ENCODE results near the gene WFDC9.
"Not testable (repeated sequence)": the region's sequence is repeated elsewhere in the genome, so short reads cannot be mapped to it uniquely, and the experiment has no call there.

Gene WFDC9

GRCh38 chr20:45589725-45590124 is 41.4 kb downstream of the WFDC9 start:
- no peak for DNase-seq

GRCh38 chr20:45588800-45589199 is 42.3 kb downstream of the WFDC9 start:
- no peak for DNase-seq

- not testable (repeated sequence) for DNase-seq
Observed at GRCh38 chr20:45585986-45586385, 45.1 kb downstream of the WFDC9 start.

GRCh38 chr20:45584294-45584693 is 46.8 kb downstream of the WFDC9 start:
- DNase-seq, result not testable (repeated sequence)

- no peak for DNase-seq
Observed at GRCh38 chr20:45583502-45583901, 47.6 kb downstream of the WFDC9 start.

- no peak for DNase-seq
Observed at GRCh38 chr20:45581702-45582101, 49.4 kb downstream of the WFDC9 start.

DNA sequence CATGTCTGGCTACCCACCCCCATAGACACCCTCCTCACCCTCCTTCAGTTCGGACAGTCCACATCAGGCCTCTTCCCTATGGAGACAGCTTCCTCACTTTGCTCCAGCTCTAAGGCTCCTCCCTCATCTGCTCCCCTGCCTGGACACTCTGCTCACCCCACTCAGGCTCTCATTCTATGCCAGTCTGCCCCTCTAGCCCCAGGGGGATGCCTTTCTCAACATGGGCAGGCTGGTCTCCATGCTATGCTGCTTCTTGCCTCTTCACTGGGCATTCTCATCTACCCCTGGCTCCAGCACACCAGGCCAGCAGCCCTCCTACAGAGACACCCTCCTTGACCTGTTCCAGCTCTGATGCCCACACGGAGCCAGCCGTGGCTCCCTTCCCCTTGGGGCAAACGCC is 51.9 kb downstream of the WFDC9 start, which contains the start of gene WFDC8:
Gene WFDC8, minus strand, starts transcription at position 101 of the 400 bp plus-strand sequence. Its CDS starts 37 bp downstream, at position 64.
- DNase-seq, result no peak

DNA sequence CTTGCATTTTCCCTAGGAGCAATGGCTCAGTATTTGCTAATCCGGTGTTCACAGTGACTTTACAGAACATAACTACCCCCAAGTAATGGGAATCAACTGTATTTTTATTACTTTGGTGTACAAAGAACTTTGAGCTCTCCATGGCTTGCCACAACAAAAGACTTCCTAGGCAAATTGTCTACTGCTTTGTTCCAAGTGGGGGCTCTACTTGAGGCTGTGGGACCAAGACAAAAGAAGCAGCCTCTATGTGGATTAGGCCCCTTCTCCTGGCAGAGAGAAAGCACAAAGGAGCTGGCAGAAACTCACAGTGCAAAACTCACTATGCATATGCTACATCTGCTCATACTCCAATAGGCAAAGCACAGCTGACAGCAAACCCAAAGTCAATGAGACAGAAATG is 52.9 kb downstream of the WFDC9 start:
- no peak for DNase-seq

GRCh38 chr20:45576995-45577394 is 54.1 kb downstream of the WFDC9 start:
- no peak for DNase-seq

DNA sequence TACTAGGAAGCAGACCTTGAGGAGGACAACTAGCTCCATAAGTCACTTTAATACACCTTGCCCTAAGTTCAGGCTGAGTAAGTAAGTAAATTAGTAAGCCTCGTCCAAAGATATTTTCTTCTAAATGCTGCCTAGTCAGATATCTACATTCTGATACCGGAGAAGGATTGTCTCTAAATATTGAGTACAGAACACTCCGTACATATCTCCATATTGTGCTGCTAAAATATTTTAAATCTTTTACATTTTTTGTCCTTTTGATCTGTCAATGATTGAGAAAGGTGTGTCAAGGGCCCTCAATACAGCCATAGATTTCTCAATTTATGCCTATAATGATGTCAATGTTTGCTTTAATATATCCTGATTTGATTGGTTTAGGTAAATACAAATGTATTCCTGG is 55.2 kb downstream of the WFDC9 start:
- no peak for DNase-seq

DNA sequence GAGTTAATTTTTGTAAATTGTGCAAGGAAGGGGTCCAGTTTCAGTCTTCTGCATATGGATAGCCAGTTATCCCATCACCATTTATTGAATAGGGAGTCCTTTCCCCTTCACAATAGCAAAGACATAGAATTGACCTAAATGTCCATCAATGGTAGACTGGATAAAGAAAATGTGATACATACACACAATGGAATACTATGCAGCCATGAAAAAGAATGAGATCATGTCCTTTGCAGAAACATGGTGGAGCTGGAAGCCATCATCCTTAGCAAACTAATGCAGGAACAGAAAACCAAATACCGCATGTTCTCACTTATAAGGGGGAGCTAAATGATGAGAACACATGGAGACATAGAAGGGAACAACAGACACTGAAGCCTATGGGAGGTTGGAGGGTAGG is 61.4 kb downstream of the WFDC9 start:
- DNase-seq, result not testable (repeated sequence)

- DNase-seq, result no peak
Observed at GRCh38 chr20:45564760-45565276, 66.3 kb downstream of the WFDC9 start.
